GM21515 (cell line): ENCODE results near the gene SCN4A.
A peak's percentile ranks its signal among the peaks of the same experiment; 100 is the strongest.

Experiments used
- ATAC-seq: cut with Tn5 transposase; IDR thresholded peaks from one replicate; pipeline ENCODE4 v1.9.1; 2021; ENCODE audit not compliant: unreplicated experiment

SCN4A gene

DNA sequence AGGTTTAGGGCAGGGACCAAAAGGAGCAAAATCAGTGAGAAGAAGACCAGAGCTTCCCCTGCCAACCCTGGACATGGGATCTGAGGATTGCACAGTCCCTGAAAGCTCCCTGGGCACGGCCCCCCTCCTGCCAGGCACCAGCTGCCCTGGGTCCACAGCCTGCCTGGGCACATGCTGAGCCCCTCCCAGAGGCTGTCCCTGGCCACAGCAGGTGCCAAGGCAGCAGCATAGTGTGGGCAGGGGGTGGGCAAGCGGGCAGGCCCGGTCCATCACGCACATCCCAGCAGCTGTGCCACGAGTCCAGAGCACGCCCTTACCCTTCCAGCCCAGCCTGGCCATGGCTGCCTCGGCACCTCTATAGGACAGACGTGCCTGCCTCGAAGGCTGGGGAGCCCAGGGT is 12.7 kb downstream of the SCN4A start:
- ATAC-seq: no peak

DNA sequence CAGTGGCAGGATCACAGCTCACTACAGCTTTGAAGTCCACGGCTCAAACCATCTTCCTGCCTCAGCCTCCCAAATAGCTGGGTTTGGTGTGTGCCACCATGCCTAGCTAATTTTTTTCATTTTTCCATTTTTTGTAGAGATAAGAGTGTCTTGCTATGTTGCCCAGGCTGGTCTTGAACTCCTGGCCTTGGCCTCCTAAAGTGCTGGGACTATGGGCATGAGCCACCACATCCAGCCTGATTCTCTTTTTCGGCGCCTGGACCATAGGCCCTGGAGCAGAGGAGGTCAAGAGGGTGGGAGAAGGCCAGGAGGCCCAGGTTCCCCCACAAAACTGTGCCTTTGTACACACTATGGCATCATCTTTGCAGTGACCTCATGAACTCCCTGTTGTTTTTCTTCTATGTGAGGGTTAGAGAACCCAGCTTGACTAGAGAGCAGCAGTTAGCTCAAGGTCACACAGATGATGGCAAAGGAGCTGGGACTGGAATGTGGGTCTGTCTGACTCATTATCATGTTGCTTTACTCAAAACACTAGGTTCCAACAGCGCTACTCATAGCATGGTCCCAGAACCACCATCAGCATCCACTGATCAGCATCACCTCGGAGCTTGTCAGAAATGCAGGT is 16.3 kb downstream of the SCN4A start:
- ATAC-seq: no peak

DNA sequence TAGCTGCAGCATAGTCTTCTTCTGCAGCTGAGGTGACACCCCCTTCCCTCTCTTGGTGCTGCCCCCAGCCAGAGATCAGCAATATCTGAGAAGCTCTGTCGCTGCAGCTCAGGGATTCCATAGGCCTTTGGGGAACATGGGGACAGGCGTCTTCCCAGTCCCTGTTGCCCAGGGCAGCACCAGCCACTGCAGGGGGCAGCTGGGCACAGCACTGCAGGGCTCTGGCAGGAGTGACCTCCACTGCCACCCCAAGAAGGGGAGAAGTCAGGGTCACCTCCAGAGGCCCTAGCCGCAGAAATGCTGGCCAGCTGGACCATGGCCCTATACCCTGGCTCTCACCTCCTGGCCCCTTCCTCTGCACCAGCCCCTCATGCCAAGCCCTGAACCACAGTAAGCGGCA is 16.9 kb downstream of the SCN4A start:
- ATAC-seq: no peak

DNA sequence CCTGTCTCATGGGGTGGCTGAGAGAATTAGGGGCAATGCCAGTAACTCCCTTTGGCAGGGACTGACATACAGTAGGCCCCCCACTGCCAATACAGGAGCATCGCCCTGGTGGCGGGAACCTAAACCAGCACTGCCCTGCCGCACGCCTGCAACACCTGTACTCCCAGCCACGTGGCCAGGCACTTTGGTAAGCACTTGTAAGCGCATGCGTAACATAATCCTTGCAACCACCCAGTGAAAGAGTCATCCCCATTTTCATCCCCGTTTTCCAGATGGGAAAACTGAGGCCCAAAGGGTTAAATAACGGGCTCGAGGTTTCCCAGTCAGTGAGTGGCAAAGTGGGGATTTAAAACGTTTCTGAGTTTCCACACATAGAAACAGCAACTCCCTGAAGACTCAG is 17.5 kb downstream of the SCN4A start:
- ATAC-seq: no peak

DNA sequence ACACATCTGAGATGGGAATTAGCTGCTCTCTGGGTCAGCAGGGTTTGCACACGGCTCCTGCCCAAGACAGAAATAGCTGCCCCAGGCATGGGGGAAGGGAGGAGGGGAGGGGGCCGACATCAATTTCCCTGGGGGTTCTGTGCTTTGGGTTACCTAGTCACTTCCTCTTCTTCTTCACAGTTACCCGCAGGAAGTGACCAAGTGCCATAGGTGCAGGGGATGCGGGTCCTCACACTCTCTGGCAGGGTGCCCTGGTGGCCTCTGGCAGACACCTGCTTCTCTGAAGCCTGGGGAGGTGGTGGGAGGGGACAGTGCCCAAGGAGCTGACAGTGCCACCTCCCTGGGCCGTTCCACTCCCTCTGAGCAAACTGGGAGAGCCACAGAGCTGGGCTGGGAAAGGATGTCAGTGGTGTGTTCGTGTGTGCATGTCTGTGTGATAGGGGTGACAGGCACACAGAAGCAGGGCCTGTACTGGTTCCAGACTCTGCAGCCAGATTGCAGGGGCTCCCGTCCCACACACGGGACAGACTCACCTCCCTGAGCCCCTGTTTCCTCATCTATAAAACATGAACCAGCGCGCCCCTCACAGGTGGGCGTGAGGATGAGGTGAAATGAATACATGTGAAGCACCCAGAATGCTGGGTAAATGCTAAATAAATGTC is 18.2 kb downstream of the SCN4A start:
- ATAC-seq: no peak

DNA sequence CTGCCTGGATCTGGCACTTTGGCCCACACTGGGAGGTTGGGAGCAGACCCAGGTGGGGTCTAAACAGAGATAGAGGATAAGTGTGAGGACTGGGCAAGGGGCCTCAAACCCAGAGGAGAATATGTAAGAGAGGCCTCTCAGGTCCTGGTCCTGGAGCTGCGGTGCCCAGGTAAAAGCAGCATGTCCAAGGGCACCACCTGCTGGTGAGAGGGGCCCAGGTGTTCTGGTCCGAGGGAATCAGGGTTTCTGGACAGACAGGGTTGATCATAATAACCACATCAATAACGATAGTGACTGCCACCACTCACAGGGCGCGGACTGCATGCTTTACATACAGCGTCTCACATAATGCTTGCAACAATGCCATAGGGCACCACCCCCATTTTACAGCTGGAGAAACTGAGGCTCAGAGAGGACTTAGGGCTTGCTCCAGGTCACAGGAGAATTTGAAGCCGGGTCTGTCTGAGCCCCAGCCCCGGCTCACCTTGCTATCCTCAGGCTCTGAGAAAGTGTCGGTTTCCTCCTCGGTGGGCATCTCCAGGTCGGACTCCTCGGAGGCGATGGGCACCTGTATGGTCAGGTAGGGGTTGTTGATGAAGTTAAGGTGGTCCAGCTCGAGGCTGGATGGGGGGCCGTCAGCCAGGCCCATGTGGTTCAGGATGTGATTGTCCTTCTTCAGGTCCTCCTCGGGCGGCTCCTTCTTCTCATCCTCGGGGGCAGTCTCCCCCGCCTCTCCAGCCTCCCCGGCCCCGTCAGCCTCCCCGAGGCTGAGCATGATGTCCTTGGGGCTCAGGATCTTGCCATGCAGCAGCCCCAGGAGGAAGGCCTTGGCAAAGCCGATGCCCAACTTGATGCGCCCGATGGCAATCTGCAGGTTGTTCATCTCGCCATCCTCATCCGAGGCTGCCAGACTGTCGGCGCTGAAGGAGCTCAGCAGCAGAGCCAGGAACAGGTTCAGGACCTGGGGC is 21.5 kb downstream of the SCN4A start:
- ATAC-seq: no peak

DNA sequence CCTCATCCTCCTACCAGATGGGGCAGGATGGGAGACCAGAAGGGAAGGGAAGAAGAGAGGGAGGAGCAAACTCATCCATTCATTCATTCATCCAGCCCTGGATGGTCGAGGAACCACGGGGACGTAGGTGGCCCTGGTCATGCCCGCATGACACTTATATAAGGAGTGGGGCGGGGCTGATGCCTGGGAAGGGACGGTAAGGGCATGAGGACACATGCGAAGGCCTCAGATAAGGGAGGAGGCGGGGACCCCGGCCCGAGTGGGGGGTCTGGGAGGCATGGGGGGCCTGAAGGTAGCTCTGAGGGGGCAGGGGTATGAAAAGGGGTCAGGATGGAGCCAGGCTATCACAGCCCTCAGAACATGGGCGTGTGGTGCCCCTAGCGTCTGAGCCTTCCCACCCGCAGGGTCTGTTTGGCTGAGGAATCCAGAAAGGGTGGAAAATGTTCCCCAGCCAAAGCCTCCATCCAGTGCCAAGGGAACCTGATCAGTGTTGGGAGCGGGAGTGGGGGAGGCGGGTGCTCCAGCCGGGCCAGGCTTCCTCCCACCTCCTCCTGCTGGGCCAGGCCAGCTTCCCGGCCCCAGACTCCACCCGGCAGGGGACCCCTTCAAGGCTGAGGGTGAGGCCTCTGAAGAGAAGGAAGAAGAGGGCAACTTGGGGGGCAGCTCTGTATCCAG is 23.0 kb downstream of the SCN4A start:
- no peak for ATAC-seq

DNA sequence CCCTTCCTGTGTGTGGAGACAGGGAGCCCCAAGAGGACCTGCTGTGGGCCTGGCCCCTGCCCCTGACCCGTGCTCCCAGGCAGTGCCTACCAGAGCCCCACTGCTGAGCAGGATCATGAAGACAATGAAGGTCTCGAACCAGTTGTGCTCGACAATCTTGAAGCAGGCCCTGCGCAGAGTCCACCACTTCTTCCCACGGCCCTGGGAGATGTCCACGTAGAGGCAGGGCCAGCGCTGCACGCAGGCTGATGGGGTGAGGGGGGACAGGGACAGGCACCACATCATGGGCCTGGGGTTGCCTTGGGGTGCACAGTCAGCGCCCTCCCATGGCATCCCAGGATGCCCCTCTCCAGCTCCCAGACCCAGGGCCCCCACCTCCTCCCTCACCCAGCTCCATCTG is 24.2 kb downstream of the SCN4A start:
- ATAC-seq: no peak

DNA sequence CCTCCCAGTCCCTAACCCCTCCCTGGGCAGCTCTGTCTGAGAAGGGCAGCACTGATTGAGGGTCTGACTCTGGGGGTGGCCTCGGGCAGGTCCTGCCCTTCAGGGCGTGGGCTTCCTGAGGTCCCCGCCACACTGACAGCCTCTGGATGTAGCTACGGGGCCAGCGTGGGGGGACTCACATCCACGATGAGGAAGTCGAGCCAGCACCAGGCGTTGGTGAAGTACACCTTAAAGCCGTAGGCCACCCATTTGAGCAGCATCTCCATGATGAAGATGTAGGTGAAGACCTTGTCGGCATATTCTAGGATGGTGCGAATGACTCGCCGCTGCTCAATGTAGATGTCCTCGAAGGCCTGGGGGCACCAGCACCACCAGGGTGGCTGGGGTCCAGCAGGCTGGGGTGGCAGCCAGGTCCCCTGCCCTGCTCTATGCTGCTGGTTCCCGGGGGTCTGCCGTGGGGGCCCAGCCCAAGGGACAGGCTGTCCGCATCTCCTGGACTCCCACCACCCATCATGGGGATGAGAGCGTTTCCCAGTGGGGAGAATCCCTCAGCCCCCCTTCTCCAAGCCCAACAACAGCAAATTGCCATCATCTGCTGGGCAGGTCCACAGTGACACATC is 24.9 kb downstream of the SCN4A start:
- ATAC-seq: no peak

DNA sequence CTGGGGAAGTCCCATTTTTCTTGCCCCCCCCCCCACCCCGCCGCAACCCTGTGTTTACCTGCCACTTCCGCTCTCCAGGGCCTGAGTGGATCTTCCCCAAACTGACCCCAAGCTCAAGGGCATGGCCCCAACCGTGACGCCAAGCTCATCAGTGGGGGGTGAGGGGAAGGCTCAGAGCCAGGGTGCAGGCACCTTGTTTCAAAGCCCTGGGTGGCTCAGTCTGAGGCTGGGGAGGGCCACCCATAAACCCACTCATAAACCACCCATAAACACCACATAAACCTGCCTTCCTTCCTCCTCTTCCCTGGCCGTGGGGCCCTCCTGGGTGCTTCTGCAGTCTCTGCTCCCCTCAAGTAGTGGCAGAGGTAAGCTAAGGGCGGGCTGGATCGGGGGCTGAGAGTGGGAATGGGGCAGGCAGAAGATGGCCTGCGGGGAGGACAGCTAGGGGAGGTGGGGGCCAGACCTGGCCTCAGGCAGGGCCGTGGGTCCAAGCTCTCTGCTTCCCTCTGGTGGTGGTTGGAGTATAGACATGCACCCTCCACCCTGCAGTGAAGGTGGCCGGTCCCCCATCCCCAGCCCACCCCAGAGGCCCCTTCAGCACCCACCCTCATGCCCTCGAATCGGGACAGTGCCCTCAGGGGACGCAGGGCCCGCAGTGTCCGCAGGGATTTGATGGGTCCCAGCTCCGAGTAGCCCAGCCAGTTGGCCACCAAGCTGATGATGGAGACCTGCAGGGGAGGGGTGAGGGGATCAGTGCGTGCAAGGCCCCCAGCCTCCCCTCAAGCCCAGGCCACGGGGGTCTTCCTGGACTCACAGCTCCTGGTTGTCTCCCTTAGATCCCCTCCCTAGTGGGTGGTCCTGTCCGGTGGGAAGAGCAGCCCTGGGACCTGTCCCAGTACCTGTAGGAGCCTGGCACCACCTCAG is 26.0 kb downstream of the SCN4A start:
- peak; percentile 54 for ATAC-seq

DNA sequence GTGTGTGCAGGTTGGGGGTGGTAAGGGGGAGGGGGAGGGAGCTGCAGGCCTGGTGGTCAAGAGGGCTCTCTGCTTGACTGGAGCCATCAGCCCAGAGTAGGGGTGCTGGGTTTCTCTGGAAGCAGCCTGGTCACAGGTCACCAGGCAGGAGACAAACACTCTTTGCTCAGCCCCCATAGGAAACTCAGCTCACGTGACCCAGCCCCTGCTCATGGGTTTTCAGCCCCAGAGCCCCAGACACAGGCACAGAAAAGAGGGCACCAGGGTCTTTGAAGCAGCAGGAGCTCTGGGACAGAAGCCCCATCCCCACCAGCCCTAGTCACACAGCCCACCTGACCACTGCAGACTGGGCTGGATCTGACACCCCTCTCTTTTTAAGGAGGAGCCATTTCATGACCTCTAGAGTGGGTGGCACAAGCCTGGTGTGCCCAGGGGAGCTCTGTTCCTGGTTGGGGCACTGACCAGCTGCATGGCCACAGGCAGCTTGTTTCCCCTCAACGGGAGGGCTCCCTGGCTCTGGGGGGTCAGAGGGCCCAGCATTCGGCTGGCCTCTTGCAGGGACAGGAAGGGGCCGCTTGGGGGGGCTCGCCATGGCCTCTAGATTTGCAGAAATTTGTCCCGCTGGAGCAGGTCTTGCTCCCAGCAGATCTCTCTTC is 26.8 kb downstream of the SCN4A start:
- no peak for ATAC-seq

DNA sequence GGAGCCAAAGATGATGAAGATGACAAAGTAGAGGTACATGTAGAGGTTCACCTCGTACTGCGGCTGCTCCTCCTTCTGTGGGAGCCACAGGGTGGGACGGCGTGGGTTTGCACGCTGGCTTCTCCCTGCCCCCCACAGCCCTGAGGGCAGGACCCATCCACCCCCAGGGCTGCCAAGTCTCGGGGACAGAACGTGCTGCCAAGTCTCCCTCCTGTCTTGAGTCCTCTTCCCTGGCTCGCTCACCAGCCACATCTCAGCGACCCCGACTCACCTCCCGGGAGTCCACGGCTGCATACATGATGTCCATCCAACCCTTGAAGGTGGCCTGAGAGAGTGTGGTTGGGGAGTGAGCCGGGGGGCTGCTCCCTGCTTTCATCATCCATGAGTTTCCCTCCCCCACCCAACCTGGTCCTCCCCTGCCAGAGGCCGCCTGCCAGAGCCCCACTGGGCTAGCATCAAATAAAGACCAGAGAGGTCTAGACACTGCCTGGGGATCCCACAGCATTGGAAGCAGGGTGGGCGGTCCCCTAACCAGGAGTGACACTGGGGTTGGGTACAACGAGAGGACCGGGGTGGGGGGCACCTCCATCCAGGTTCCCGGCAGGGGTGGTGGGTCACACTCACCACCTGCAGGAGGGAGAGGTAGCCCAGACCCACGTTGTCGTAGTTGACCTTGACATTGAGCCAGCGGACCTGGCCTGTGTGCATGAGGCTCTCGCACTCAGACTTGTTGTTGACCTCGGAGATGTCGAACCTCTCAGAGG is 27.8 kb downstream of the SCN4A start:
- ATAC-seq: no peak

DNA sequence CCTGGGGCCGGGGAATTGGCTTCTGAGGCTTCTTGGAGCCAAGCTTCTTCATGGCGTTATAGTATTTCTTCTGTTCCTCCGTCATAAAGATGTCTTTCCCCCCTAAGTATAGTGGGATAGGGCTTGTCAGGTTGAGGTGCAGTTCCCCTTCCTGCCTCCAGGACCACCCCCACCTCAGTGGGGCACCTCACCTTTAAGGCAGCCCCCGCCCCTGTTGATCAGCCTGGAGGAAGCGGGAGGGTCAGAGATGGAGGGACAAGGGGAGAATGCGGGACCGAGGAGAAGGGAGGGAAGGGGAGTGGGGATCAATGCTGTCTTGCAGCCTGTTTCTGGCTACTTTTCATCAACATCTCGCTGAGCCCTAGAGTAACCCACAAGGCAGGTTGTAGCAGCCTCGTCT is 29.0 kb downstream of the SCN4A start:
- no peak for ATAC-seq

DNA sequence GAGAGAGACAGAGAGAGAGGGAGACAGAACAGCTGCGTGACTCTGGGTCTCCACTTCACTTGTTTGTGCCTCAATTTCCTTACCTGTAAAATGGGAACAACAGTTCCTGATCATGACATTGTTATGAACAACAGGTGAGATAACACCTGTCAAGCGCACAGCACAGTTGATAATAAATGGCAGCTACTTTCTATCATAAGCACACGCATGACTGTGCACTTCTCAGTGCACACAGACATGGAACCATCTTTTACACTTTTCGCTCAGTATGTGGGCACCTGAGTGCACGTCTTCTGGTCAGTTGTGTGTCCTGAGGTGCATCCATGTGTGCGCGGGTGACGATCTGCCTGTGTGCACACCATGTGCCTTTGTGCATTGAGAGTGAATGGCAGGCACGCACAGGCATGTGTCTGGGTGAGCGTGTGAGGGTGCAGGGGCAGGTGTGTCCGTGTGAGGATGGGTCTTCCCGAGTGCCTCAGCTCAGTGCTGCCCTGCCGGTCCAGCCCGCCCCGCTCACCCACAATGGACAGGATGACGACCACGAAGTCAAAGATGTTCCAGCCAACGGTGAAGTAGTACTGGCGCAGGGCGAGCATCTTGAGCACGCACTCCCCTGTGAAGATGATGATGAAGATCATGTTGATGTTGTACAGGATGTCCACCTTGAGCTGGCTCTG is 30.3 kb downstream of the SCN4A start:
- ATAC-seq: no peak

DNA sequence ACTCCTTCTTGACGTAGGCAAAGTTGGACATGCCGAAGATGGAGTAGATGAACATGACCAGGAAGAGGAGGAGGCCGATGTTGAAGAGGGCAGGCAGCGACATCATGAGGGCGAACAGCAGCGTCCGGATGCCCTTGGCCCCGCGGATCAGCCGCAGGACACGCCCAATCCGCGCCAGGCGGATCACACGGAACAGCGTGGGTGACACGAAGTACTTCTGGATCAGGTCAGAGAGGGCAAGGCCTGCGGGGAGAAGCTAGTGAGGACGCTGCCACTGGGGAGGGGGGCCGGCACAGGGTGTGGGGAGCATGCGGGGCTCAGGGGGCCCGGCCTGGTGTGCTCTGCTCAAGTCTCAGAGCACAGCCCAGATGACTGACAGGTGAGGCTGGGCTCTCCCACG is 31.0 kb downstream of the SCN4A start:
- no peak for ATAC-seq

DNA sequence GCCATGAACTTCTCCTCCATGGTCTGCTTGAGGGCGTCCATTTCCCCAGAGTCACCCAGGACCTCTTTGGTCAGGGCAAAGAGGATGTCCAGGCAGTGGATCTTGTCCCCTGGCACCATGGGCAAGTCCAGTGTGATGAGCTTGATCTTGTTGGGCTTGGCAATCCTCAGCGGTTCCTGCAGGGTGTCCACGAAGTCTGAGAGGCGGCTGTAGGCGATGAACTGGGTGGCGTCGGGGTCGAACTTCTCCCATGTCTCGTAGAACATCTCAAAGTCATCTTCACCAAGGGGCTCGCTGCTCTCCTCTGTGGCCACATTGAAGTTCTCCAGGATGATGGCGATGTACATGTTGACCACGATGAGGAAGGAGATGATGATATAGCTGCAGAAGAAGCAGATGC is 31.6 kb downstream of the SCN4A start:
- no peak for ATAC-seq

DNA sequence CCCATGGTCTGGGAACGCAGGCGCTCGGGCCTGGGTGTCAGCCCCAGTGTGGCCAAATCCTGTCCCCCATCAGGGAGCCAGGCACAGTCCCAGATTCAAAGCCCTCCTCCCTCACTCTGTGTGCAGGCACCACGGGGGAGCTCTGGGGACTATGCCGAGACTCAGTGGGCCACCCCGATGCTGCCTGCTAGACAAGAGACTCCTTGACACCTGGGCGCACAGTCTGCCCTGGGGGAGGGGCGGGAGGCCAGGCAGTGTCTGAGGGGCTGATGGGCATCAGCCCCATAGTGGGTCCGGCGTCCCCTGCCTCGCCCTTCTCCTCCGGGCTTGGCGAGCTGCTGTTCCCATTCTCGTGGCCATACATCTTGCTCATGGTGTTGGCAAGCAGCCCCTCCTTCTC is 32.1 kb downstream of the SCN4A start:
- ATAC-seq: no peak

DNA sequence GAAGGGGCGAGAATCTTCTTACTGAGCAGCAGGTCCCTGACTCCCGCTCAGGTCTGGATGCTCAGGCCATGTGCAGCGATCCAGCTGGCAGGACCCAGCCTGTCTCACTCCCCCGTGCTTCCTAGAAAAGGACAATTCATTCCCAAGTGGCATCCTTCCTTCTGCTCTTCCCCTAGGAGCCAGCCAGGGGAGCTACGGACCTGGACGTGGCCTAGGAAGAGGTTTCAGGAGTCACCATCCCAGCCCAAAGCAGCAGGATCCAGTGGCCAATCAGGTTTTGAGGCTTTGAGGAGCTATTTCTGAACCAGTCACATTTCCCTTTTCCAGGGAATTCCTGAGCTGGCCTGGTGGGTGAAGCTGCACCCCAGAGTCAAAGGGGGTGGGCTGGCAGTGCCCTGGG is 32.8 kb downstream of the SCN4A start:
- ATAC-seq: no peak
